Measurements from ENCODE around the gene CASP5. TPM values are rescaled to one million over a fixed set of nuclear protein-coding genes. Genes with fewer than 3 reads are reported as not detected.

CASP5 gene
- total and polyA plus RNA-seq, 2 of the 4 experiments (the other 2 are of a cell fraction) = not detected

GRCh38 chr11:105056446-105056845, 33.5 kb upstream of the CASP5 start:
- ChIA-PET POLR2A (ENCODE audit: unreplicated experiment) (no interaction called here), CTCF (no interaction called here)
- Histone ChIP-seq H3K9ac (ENCODE audit: low read depth, low read length) (no peak overlapping the region), H2AK9ac (replicated peaks; ENCODE audit: low read depth, low read length, poor library complexity) (no peak overlapping the region), H2BK5ac (ENCODE audit: low read depth, low read length, poor library complexity, severe bottlenecking) (no peak overlapping the region), H2AFZ (replicated peaks; ENCODE audit: low read length, poor library complexity) (no peak overlapping the region), H3K4ac (ENCODE audit: low read depth, low read length) (no peak overlapping the region), H2BK20ac (ENCODE audit: low read depth, low read length) (no peak overlapping the region), H3K4me2 (ENCODE audit: low read depth, low read length) (no peak overlapping the region), H2AK5ac (ENCODE audit: low read depth, low read length) (no peak overlapping the region), H3K56ac (ENCODE audit: extremely low read depth, insufficient read depth, low read length) (no peak overlapping the region), H3K27me3 (ENCODE audit: control insufficient read depth, insufficient read depth, low read length) (no peaks in the 10 kb centered on the region), H3K18ac (ENCODE audit: low read depth, low read length) (no peak overlapping the region), H3K27ac (ENCODE audit: insufficient read depth, low read length) (no peak overlapping the region), H2BK120ac (ENCODE audit: low read depth, low read length) (no peak overlapping the region), H3K4me1 (ENCODE audit: control insufficient read depth, insufficient read depth, low read length) (no peaks in the 10 kb centered on the region), H4K5ac (ENCODE audit: low read depth, low read length) (no peak overlapping the region), H3K4me3 (ENCODE audit: insufficient read depth, low read depth, low read length) (no peak overlapping the region), H3K14ac (replicated peaks; ENCODE audit: low read depth, low read length) (no peak overlapping the region), H3K79me1 (ENCODE audit: low read depth in 1 of 2, low read length in 2 of 2) (no peaks in the 10 kb centered on the region), H3K9me1 (ENCODE audit: insufficient read depth, low read length) (no peaks in the 10 kb centered on the region), H3K36me3 (ENCODE audit: control insufficient read depth, insufficient read depth, low read length) (no peaks in the 10 kb centered on the region), H3K23ac (ENCODE audit: low read depth, low read length) (no peak overlapping the region), H4K8ac (ENCODE audit: low read depth in 2 of 2, low read length in 2 of 2) (no peak overlapping the region), H4K91ac (ENCODE audit: insufficient read depth, low read depth, low read length) (no peak overlapping the region), H2BK15ac (ENCODE audit: low read depth, low read length) (no peak overlapping the region), H3K9me3 (ENCODE audit: control insufficient read depth, insufficient read depth, low read length) (no peaks in the 10 kb centered on the region), H4K20me1 (ENCODE audit: insufficient read depth, low read length) (no peaks in the 10 kb centered on the region)
- DNase-seq (no peak), ATAC-seq (ENCODE audit: low read depth) (no peak)
- dilution Hi-C loops (cut with HindIII; ENCODE audit: low sequenced_read_pairs, unreplicated experiment) (no loop called here), intact Hi-C loops (cut with micrococcal nuclease) (no loop called here), in situ Hi-C loops (cut with MboI; ENCODE audit: low sequenced_read_pairs) (no loop called here)
- WGBS, 2 experiments (ENCODE audit: extremely low coverage in 2 of 2, insufficient read length in 1 of 2) = no CpG with 5 or more reads among the region's 1 CpG
- BruUV-seq (replicated peaks) = no TSS peak
- TF ChIP-seq MAFK (IDR thresholded peaks at IDR 0.05; ENCODE audit: low read depth, low read length) = no peak
- TF ChIP-seq RAD21 (IDR thresholded peaks at IDR 0.05; ENCODE audit: low read length) = no peak
- TF ChIP-seq SMC3 (IDR thresholded peaks at IDR 0.05; ENCODE audit: low read depth, low read length) = no peak
- TF ChIP-seq BHLHE40 (IDR thresholded peaks at IDR 0.05; ENCODE audit: low read depth, low read length) = no peak
- no peak for TF ChIP-seq CEBPB (IDR thresholded peaks at IDR 0.05; ENCODE audit: low read depth, low read length)
- no peak for TF ChIP-seq NFE2L2 (IDR thresholded peaks at IDR 0.05; ENCODE audit: low read depth, low read length)
- TF ChIP-seq FOS (IDR thresholded peaks at IDR 0.05; ENCODE audit: low read depth, low read length) = no peak
- no peak for TF ChIP-seq MAZ (IDR thresholded peaks at IDR 0.05; ENCODE audit: borderline replicate concordance, low read depth, low read length)
- TF ChIP-seq CTCF (conservative IDR thresholded peaks at IDR 0.05; ENCODE audit: low read depth, low read length) = no peak
- TF ChIP-seq CHD1 (IDR thresholded peaks at IDR 0.05; ENCODE audit: low read depth, low read length) = no peak
- no peak for TF ChIP-seq RCOR1 (IDR thresholded peaks at IDR 0.05; ENCODE audit: insufficient replicate concordance, low read length)

Measured in IMR-90 (cell line).